ENCODE measurements around the gene DBF4B.
"Not testable (repeated sequence)": the region's sequence is repeated elsewhere in the genome, so short reads cannot be mapped to it uniquely, and the experiment has no call there.

The DBF4B gene

GRCh38 chr17:44726121-44726520 lies 17.7 kb downstream of the DBF4B start:
- not testable (repeated sequence) for DNase-seq (ENCODE audit: low read depth in 3 of 3, low spot score in 1 of 3)

GRCh38 chr17:44733753-44734152 lies 25.3 kb downstream of the DBF4B start:
- no peak for DNase-seq (ENCODE audit: low read depth in 3 of 3, low spot score in 1 of 3)

GRCh38 chr17:44734272-44734671 lies 25.8 kb downstream of the DBF4B start:
- DNase-seq (ENCODE audit: low read depth in 3 of 3, low spot score in 1 of 3) = no peak

GRCh38 chr17:44736551-44737240 lies 28.2 kb downstream of the DBF4B start:
- DNase-seq (ENCODE audit: low read depth in 3 of 3, low spot score in 1 of 3) = no peak

GRCh38 chr17:44738214-44738906 lies 29.9 kb downstream of the DBF4B start:
- DNase-seq (ENCODE audit: low read depth in 3 of 3, low spot score in 1 of 3) = no peak

GRCh38 chr17:44741316-44741715 lies 32.9 kb downstream of the DBF4B start:
- DNase-seq (ENCODE audit: low read depth in 3 of 3, low spot score in 1 of 3) = no peak

- no peak for DNase-seq (ENCODE audit: low read depth in 3 of 3, low spot score in 1 of 3)
These were observed 36.8 kb downstream of the DBF4B start for GRCh38 chr17:44745301-44745700.

- not testable (repeated sequence) for DNase-seq (ENCODE audit: low read depth in 3 of 3, low spot score in 1 of 3)
These were observed 37.3 kb downstream of the DBF4B start for GRCh38 chr17:44745738-44746137.

GRCh38 chr17:44747566-44747965 lies 39.1 kb downstream of the DBF4B start:
- DNase-seq (ENCODE audit: low read depth in 3 of 3, low spot score in 1 of 3) = no peak

- no peak for DNase-seq (ENCODE audit: low read depth in 3 of 3, low spot score in 1 of 3)
These were observed 40.9 kb downstream of the DBF4B start for GRCh38 chr17:44749076-44749979.

GRCh38 chr17:44749980-44750318 lies 41.5 kb downstream of the DBF4B start:
- DNase-seq (ENCODE audit: low read depth in 3 of 3, low spot score in 1 of 3) = no peak

- DNase-seq (ENCODE audit: low read depth in 3 of 3, low spot score in 1 of 3) = no peak
These were observed 42.9 kb downstream of the DBF4B start for GRCh38 chr17:44751331-44751730.

GRCh38 chr17:44751806-44752205 lies 43.3 kb downstream of the DBF4B start:
- no peak for DNase-seq (ENCODE audit: low read depth in 3 of 3, low spot score in 1 of 3)

GRCh38 chr17:44752953-44753861 lies 44.7 kb downstream of the DBF4B start:
- no peak for DNase-seq (ENCODE audit: low read depth in 3 of 3, low spot score in 1 of 3)

- no peak for DNase-seq (ENCODE audit: low read depth in 3 of 3, low spot score in 1 of 3)
These were observed 45.8 kb downstream of the DBF4B start for GRCh38 chr17:44754276-44754675.

- not testable (repeated sequence) for DNase-seq (ENCODE audit: low read depth in 3 of 3, low spot score in 1 of 3)
These were observed 46.7 kb downstream of the DBF4B start for GRCh38 chr17:44755180-44755579.

- no peak for DNase-seq (ENCODE audit: low read depth in 3 of 3, low spot score in 1 of 3)
These were observed 48.8 kb downstream of the DBF4B start for GRCh38 chr17:44757045-44757917.

- DNase-seq (ENCODE audit: low read depth in 3 of 3, low spot score in 1 of 3) = no peak
These were observed 49.5 kb downstream of the DBF4B start for GRCh38 chr17:44757918-44758413.

- no peak for DNase-seq (ENCODE audit: low read depth in 3 of 3, low spot score in 1 of 3)
These were observed 50.1 kb downstream of the DBF4B start, which contains the start of gene ADAM11 for GRCh38 chr17:44758414-44759085. Gene ADAM11, plus strand, starts transcription at chr17:44758988. Its CDS starts 212 bp downstream, at chr17:44759200.

Measured in stimulated activated CD4-positive, alpha-beta T cell treated with anti-CD3 and anti-CD28 coated beads, TNF-alpha, amount 100 ng/mL, for 1 hour (primary cell).